Astrocyte (in vitro differentiated cells and primary cell): ENCODE measurements around the gene ZNF385C.
"Not testable (repeated sequence)": the region's sequence is repeated elsewhere in the genome, so short reads cannot be mapped to it uniquely, and the experiment has no call there.

Experiments used
- EZH2 ChIP-seq: IDR thresholded peaks from 2 replicates; pipeline ENCODE4 v1.6.1; 2012; ENCODE audit warnings: mild to moderate bottlenecking, low read length, inconsistent platforms; ENCODE audit not compliant: insufficient read depth
- TF ChIP-seq, protein P1 (sequence below): IDR thresholded peaks from 2 replicates; pipeline ENCODE4 v1.5.1; 2011; ENCODE audit warnings: low read depth, mild to moderate bottlenecking, inconsistent platforms, low read length, moderate library complexity; ENCODE audit not compliant: insufficient read depth

DNA sequence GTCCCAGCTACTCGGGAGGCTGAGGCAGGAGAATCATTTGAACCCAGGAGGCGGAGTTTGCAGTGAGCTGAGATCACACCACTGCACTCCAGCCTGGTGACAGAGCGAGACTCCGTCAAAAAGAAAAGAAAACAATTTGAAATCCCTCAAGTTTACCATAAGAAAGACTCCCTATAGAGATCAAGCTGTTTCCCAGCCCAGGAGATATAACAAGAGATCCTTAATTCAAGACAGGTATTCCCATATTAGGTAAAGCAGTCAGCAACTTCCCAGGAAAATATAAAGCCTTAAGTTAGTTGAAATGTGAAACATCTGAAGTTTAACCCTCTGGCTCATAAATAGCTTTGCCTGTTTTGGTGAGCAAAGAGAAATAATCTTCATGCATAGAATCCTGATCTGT is 85.9 kb downstream of the ZNF385C start:
- not testable (repeated sequence) for TF ChIP-seq EZH2
- TF ChIP-seq, protein P1, sequence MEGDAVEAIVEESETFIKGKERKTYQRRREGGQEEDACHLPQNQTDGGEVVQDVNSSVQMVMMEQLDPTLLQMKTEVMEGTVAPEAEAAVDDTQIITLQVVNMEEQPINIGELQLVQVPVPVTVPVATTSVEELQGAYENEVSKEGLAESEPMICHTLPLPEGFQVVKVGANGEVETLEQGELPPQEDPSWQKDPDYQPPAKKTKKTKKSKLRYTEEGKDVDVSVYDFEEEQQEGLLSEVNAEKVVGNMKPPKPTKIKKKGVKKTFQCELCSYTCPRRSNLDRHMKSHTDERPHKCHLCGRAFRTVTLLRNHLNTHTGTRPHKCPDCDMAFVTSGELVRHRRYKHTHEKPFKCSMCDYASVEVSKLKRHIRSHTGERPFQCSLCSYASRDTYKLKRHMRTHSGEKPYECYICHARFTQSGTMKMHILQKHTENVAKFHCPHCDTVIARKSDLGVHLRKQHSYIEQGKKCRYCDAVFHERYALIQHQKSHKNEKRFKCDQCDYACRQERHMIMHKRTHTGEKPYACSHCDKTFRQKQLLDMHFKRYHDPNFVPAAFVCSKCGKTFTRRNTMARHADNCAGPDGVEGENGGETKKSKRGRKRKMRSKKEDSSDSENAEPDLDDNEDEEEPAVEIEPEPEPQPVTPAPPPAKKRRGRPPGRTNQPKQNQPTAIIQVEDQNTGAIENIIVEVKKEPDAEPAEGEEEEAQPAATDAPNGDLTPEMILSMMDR, result not testable (repeated sequence)
